Measurements from ENCODE around the gene PRTG.
"Not testable (repeated sequence)": the region's sequence is repeated elsewhere in the genome, so short reads cannot be mapped to it uniquely, and the experiment has no call there.

The PRTG gene

DNA sequence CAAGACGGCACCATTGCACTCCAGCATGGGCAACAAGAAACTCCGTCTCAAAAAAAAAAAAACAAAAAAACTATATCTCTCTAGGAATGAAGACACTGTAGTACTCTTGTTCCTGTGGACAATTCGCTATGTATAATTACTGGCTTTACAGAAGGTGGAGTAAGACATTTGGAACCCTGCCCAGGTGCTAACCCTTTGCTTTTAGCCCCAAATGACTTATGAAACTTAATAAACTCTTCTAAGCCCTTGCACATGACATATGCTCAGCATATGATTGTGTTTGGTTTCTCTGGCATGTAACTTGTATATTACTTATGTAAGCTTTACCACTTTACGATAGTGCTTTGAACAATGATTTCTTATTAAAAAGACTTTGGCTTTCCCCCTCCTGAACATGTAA is 27.3 kb upstream of the PRTG start:
- TF ChIP-seq, protein P1, sequence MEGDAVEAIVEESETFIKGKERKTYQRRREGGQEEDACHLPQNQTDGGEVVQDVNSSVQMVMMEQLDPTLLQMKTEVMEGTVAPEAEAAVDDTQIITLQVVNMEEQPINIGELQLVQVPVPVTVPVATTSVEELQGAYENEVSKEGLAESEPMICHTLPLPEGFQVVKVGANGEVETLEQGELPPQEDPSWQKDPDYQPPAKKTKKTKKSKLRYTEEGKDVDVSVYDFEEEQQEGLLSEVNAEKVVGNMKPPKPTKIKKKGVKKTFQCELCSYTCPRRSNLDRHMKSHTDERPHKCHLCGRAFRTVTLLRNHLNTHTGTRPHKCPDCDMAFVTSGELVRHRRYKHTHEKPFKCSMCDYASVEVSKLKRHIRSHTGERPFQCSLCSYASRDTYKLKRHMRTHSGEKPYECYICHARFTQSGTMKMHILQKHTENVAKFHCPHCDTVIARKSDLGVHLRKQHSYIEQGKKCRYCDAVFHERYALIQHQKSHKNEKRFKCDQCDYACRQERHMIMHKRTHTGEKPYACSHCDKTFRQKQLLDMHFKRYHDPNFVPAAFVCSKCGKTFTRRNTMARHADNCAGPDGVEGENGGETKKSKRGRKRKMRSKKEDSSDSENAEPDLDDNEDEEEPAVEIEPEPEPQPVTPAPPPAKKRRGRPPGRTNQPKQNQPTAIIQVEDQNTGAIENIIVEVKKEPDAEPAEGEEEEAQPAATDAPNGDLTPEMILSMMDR (IDR thresholded peaks at IDR 0.05; ENCODE audit: low read depth, low read length, missing control alignments), result no peak
- in situ Hi-C loops (cut with HindIII; ENCODE audit: low sequenced_read_pairs), result loop anchor here (5.0 kb wide), 1 partner anchor 38 kb away; no protein-coding TSS in a partner anchor
- DNase-seq (ENCODE audit: low read depth), result no peak
- no peak overlapping the region for H3K4me3 ChIP-seq (ENCODE audit: low read depth, low read length)

DNA sequence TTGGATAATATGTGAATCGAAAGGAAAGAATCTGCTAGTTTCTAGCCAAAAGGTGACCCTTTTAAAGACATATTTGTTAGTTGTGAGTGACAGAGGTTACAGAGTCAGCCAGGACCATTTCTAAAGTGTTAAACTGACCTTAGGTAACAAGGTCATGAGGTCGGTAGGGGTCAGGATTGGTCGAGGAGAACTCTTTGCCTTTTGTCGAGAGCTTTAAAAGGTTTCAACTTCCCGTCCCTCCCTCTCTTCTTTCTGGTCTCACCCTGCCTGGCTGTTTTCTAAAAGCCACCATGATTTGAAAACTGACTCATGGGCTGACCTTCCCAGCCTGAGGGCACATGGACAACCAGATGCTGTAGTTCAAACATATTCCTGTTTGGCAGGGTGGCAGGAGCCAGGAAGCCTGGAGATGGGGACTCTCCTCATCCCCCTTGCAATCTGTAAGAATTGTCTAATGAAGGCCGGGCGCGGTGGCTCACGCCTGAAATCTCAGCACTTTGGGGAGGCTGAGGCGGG is 25.8 kb upstream of the PRTG start:
- TF ChIP-seq, protein P1 (IDR thresholded peaks at IDR 0.05; ENCODE audit: low read depth, low read length, missing control alignments), result no peak
- no peak overlapping the region for H3K4me3 ChIP-seq (ENCODE audit: low read depth, low read length)
- DNase-seq (ENCODE audit: low read depth), result no peak
- in situ Hi-C loops (cut with HindIII; ENCODE audit: low sequenced_read_pairs), result no loop called here

DNA sequence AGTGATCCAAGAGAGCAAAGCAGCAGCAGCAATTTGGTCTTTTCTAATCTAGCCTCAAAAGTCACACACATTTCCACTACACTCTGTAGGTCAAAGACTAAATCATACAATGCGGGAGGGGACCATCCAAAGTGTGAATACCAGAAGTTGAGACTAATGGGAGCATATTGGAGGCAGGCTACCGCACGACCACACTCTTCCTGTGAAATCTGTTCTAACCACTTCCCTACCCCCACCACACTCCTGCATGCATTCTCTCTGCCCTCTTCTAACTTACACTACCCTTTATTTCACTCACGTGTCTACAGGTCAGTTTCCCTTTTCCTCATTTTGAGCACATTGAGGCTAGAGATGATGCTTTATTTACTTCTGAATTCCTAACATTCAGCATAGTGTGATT is 23.7 kb upstream of the PRTG start:
- DNase-seq (ENCODE audit: low read depth), result no peak
- TF ChIP-seq, protein P1 (IDR thresholded peaks at IDR 0.05; ENCODE audit: low read depth, low read length, missing control alignments), result no peak
- in situ Hi-C loops (cut with HindIII; ENCODE audit: low sequenced_read_pairs), result no loop called here
- no peak overlapping the region for H3K4me3 ChIP-seq (ENCODE audit: low read depth, low read length)

DNA sequence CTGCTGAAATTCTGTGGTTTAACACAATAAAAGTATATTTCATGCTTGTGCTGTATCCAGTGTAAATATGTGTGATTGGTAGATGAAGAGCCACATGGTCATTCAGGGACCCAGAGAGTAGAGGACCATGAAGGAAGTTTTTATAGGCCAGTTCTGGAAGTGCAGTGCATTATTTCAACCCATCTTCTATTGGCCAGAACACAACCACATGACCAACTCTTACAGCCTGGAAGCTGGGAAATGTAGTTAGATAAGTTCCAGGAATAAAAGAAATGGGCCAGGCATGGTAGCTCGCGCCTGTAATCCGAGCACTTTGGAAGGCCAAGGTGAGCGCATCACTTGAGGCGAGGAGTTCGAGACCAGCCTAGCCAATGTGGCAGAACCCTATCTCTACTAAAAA is 21.4 kb upstream of the PRTG start:
- in situ Hi-C loops (cut with HindIII; ENCODE audit: low sequenced_read_pairs), result no loop called here
- no peak for DNase-seq (ENCODE audit: low read depth)
- no peak overlapping the region for H3K4me3 ChIP-seq (ENCODE audit: low read depth, low read length)
- TF ChIP-seq, protein P1 (IDR thresholded peaks at IDR 0.05; ENCODE audit: low read depth, low read length, missing control alignments), result no peak

DNA sequence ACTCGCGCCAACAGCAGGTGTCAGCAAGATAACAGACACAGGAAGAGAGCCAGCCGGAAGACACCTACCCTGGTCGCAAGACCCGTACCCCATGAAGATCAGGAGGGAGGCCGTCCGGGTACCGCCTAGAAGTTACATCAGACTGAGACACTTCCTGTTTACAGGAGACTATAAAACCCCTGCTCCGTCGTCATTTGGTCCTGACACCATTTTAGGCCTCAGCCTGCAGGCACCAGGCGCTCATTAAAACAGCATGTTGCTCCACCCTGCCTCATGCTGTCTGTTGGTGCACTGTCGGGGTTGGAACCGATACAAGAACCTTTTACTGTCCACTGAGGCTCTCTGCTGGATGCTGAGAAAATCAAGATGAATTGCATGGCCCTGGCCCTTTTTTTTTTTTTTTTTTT is 15.6 kb upstream of the PRTG start:
- no peak overlapping the region for H3K4me3 ChIP-seq (ENCODE audit: low read depth, low read length)
- DNase-seq (ENCODE audit: low read depth), result no peak
- TF ChIP-seq, protein P1 (IDR thresholded peaks at IDR 0.05; ENCODE audit: low read depth, low read length, missing control alignments), result no peak
- in situ Hi-C loops (cut with HindIII; ENCODE audit: low sequenced_read_pairs), result no loop called here

DNA sequence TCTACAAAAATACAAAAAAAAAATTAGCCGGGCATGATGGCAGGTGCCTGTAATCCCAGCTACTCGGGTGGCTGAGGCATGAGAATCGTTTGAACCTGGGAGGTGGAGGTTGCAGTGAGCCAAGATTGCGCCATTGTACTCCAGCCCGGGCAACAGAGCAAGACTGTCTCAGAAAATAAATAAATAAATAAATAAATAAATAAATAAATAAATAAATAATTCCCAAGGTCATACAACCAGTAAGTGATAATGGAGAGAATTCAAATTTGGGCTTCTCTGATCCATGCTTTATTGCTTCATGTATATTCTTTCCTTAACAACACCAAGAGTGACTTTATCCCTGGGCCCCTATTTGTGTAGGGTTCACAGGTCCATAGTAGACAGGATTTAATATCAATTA is 10.5 kb upstream of the PRTG start:
- H3K4me3 ChIP-seq (ENCODE audit: low read depth, low read length); DNase-seq (ENCODE audit: low read depth); in situ Hi-C loops (cut with HindIII; ENCODE audit: low sequenced_read_pairs): not testable (repeated sequence)

DNA sequence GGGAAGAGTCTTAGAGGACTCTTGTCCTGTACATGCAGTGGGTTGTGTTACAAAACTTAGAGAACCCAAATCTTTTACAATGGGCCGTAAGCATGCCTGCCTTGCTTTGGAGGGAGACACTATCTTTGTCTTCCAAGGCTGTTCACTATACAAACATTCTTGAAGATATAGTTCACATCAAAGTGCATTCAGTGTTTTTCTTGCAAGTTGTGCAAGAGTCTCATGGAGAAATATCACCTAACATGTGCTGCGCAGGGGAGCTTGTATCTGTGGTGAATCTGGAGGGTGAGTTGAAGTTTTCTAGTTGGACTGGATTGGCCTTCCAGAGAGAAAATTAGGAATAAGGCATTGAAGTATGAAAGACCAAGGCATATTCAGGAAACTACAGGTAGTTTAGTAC is 7.8 kb upstream of the PRTG start:
- in situ Hi-C loops (cut with HindIII; ENCODE audit: low sequenced_read_pairs), result no loop called here

More for the DNA sequence above, 7.8 kb upstream of the PRTG start:
- H3K4me3 ChIP-seq (ENCODE audit: low read depth, low read length), result no peak overlapping the region
- no peak for DNase-seq (ENCODE audit: low read depth)
- TF ChIP-seq, protein P1 (IDR thresholded peaks at IDR 0.05; ENCODE audit: low read depth, low read length, missing control alignments), result no peak
